ENCODE results near the gene TEAD2. TPM values are rescaled to one million over a fixed set of nuclear protein-coding genes. Genes with fewer than 3 reads are reported as not detected.
A peak's percentile ranks its signal among the peaks of the same experiment; 100 is the strongest.

Gene TEAD2
- total RNA-seq, 1 experiment from 2014 or later = 106 TPM

- ATAC-seq = peak; percentile 85
- peak; percentile 93 for DNase-seq (ENCODE audit: low spot score)
- H3K27me3 Mint-ChIP-seq (ENCODE audit: low read depth) = peaks cover 39% of the 10 kb centered on the region
- ChIA-PET CTCF (interaction anchor here (0.5 to 3.5 kb wide), 24 partner anchors 9 to 346 kb away, joined by 3 to 20 read pairs (median 4); partner anchors contain the start of genes DKKL1, RUVBL2 and TEAD2), POLR2A (interaction anchor here (0.5 to 1.7 kb wide), 6 partner anchors 22 to 588 kb away, joined by 3 to 12 read pairs (median 4); partner anchors contain the start of genes ALDH16A1 and TEAD2)
- peak overlapping the region; percentile 83 for H3K4me3 Mint-ChIP-seq
- peaks cover 41% of the 10 kb centered on the region for H3K36me3 Mint-ChIP-seq
- peak overlapping the region; percentile 95 for H3K27ac Mint-ChIP-seq
- no peaks in the 10 kb centered on the region for H3K9me3 Mint-ChIP-seq
- peaks cover 24% of the 10 kb centered on the region for H3K4me1 Mint-ChIP-seq
- TF ChIP-seq E2F4 (CRISPR knock-in tag; IDR thresholded peaks at IDR 0.05; ENCODE audit: borderline replicate concordance, low read depth) (no peak), ZNF671 (CRISPR knock-in tag; IDR thresholded peaks at IDR 0.05) (no peak), ESRRA (CRISPR knock-in tag; IDR thresholded peaks at IDR 0.05; ENCODE audit: borderline replicate concordance) (peak; percentile 91; the same call in 1 of the 2 replicates), EMX1 (CRISPR knock-in tag; IDR thresholded peaks at IDR 0.05) (no peak), ZNF121 (CRISPR knock-in tag; IDR thresholded peaks at IDR 0.05) (no peak), ATF1 (CRISPR knock-in tag; IDR thresholded peaks at IDR 0.05) (peak; percentile 90), ZNF416 (CRISPR knock-in tag; IDR thresholded peaks at IDR 0.05) (peak; percentile 23; the same call in 1 of the 2 replicates), ZNF138 (CRISPR knock-in tag; conservative IDR thresholded peaks at IDR 0.05) (peak; percentile 96), TEAD4 (CRISPR knock-in tag; IDR thresholded peaks at IDR 0.05) (peak; percentile 77), CREB1 (CRISPR knock-in tag; IDR thresholded peaks at IDR 0.05) (peak; percentile 98), ZNF396 (CRISPR knock-in tag; IDR thresholded peaks at IDR 0.05; ENCODE audit: borderline replicate concordance) (no peak), CDX4 (CRISPR knock-in tag; IDR thresholded peaks at IDR 0.05; ENCODE audit: borderline replicate concordance) (no peak), CTCF (IDR thresholded peaks at IDR 0.05) (no peak), E2F1 (CRISPR knock-in tag; IDR thresholded peaks at IDR 0.05) (peak; percentile 97), E2F5 (CRISPR knock-in tag; IDR thresholded peaks at IDR 0.05) (peak; percentile 98), JAZF1 (CRISPR knock-in tag; IDR thresholded peaks at IDR 0.05) (no peak), PRRX2 (CRISPR knock-in tag; IDR thresholded peaks at IDR 0.05) (no peak), ATF2 (CRISPR knock-in tag; IDR thresholded peaks at IDR 0.05; ENCODE audit: borderline replicate concordance, low read depth) (no peak), RELA (CRISPR knock-in tag; IDR thresholded peaks at IDR 0.05; ENCODE audit: borderline replicate concordance) (peak; percentile 97), ZMAT4 (CRISPR knock-in tag; IDR thresholded peaks at IDR 0.05) (0 out of 2 replicates have a peak, but pooled peaks have one; percentile 43), ZNF532 (CRISPR knock-in tag; IDR thresholded peaks at IDR 0.05; ENCODE audit: borderline replicate concordance) (no peak), IRF1 (CRISPR knock-in tag; IDR thresholded peaks at IDR 0.05) (peak; percentile 92), ETV6 (CRISPR knock-in tag; IDR thresholded peaks at IDR 0.05) (peak; percentile 96; the same call in 1 of the 2 replicates)
These were observed 22.7 kb downstream of the TEAD2 start for GRCh38 chr19:49339301-49340068.

Data from WTC11 (cell line).